ENCODE results near the gene EIPR1. TPM values are rescaled to one million over a fixed set of nuclear protein-coding genes. Genes with fewer than 3 reads are reported as not detected.

Gene EIPR1
- total and polyA plus RNA-seq, 2 experiments from 2014 or later = 17.4 to 46.3 TPM

GRCh38 chr2:3324036-3324386, 53.6 kb downstream of the EIPR1 start:
- H3K9me2 ChIP-seq (ENCODE audit: insufficient read depth) = no peaks in the 10 kb centered on the region
- peaks cover 13% of the 10 kb centered on the region for H3K4me1 ChIP-seq (ENCODE audit: insufficient read depth)
- no peak overlapping the region for H3K4me3 Mint-ChIP-seq
- peak overlapping the region; percentile 49 for H3K27ac Mint-ChIP-seq
- H3K9me3 Mint-ChIP-seq = no peaks in the 10 kb centered on the region
- no peaks in the 10 kb centered on the region for H3K36me3 ChIP-seq (ENCODE audit: insufficient read depth)
- ATAC-seq (no peak), DNase-seq (ENCODE audit: low spot score) (no peak)
- H3K27me3 Mint-ChIP-seq (ENCODE audit: insufficient read depth, low read depth, poor library complexity) = peaks cover 4% of the 10 kb centered on the region
- TF ChIP-seq ZNF462 (CRISPR knock-in tag; IDR thresholded peaks at IDR 0.05) (no peak), REST (IDR thresholded peaks at IDR 0.05; ENCODE audit: unreplicated experiment) (no peak), CREB1 (CRISPR knock-in tag; IDR thresholded peaks at IDR 0.05; ENCODE audit: low read depth) (no peak), NANOG (IDR thresholded peaks at IDR 0.05; ENCODE audit: borderline replicate concordance) (no peak), POLR2AphosphoS5 (IDR thresholded peaks at IDR 0.05; ENCODE audit: low read depth) (no peak), EZH2phosphoT487 (IDR thresholded peaks at IDR 0.05; ENCODE audit: unreplicated experiment) (no peak), STAT1 (IDR thresholded peaks at IDR 0.05; ENCODE audit: unreplicated experiment) (no peak), ZNF331 (CRISPR knock-in tag; IDR thresholded peaks at IDR 0.05; ENCODE audit: low read depth) (no peak)
- TF ChIP-seq, protein P1, sequence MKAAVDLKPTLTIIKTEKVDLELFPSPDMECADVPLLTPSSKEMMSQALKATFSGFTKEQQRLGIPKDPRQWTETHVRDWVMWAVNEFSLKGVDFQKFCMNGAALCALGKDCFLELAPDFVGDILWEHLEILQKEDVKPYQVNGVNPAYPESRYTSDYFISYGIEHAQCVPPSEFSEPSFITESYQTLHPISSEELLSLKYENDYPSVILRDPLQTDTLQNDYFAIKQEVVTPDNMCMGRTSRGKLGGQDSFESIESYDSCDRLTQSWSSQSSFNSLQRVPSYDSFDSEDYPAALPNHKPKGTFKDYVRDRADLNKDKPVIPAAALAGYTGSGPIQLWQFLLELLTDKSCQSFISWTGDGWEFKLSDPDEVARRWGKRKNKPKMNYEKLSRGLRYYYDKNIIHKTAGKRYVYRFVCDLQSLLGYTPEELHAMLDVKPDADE (IDR thresholded peaks at IDR 0.05) = no peak
- TF ChIP-seq, protein P2, sequence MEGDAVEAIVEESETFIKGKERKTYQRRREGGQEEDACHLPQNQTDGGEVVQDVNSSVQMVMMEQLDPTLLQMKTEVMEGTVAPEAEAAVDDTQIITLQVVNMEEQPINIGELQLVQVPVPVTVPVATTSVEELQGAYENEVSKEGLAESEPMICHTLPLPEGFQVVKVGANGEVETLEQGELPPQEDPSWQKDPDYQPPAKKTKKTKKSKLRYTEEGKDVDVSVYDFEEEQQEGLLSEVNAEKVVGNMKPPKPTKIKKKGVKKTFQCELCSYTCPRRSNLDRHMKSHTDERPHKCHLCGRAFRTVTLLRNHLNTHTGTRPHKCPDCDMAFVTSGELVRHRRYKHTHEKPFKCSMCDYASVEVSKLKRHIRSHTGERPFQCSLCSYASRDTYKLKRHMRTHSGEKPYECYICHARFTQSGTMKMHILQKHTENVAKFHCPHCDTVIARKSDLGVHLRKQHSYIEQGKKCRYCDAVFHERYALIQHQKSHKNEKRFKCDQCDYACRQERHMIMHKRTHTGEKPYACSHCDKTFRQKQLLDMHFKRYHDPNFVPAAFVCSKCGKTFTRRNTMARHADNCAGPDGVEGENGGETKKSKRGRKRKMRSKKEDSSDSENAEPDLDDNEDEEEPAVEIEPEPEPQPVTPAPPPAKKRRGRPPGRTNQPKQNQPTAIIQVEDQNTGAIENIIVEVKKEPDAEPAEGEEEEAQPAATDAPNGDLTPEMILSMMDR (conservative IDR thresholded peaks at IDR 0.05; ENCODE audit: low read depth in 2 of 2) = no peak
- H2AFZ ChIP-seq = no peak overlapping the region
- H3K4me3 ChIP-seq = no peak overlapping the region
- H3K4me2 ChIP-seq = no peak overlapping the region
- peaks cover 37% of the 10 kb centered on the region for H3K4me1 Mint-ChIP-seq
- 0 out of 2 replicates have a peak, but pooled peaks cover 3% of the 10 kb centered on the region for H3K79me2 ChIP-seq (replicated peaks; ENCODE audit: insufficient read depth)
- no peaks in the 10 kb centered on the region for H3F3A ChIP-seq (replicated peaks; ENCODE audit: low read depth)
- H4K20me1 ChIP-seq (replicated peaks; ENCODE audit: insufficient read depth) = no peaks in the 10 kb centered on the region; the same call in none of the 2 replicates
- H3K27ac ChIP-seq (ENCODE audit: low read depth) = no peak overlapping the region
- no peaks in the 10 kb centered on the region for H3K27me3 ChIP-seq (ENCODE audit: insufficient read depth)
- H3K36me3 Mint-ChIP-seq (ENCODE audit: low read depth) = peaks cover 12% of the 10 kb centered on the region; the same call in 2 of the 3 replicates
